Caco-2 (cell line): Measurements from ENCODE around the gene RPL35. TPM values are rescaled to one million over a fixed set of nuclear protein-coding genes. Genes with fewer than 3 reads are reported as not detected.
A peak's percentile ranks its signal among the peaks of the same experiment; 100 is the strongest.

Experiments used
- Bru-seq: library from RNA; stranded (reverse); fragments of 400-500 nt; gene quantifications from one replicate; lab custom pipeline; 2021; lab: Mats Ljungman, UMichigan
- BruChase-seq, 2 experiments: library from RNA; stranded (reverse); fragments of 400-500 nt; gene quantifications; one replicate each; lab custom pipeline; 2021; lab: Mats Ljungman, UMichigan
- BruUV-seq: library from RNA; stranded (reverse); fragments of 400-500 nt; replicated peaks from 2 replicates; lab custom pipeline; 2021; lab: Mats Ljungman, UMichigan
- CTCF ChIA-PET: fragments of 300-600 bp; sonication (Branson Sonifier 250); formaldehyde crosslinking; loops from one replicate; lab custom pipeline; 2022; ENCODE audit warnings: antibody characterized with exemption; lab: Charles Lee
- POLR2A ChIA-PET: fragments of 300-600 bp; sonication (Branson Sonifier 250); formaldehyde crosslinking; loops from one replicate; lab custom pipeline; 2022; ENCODE audit warnings: antibody characterized with exemption; lab: Charles Lee
- DNase-seq, 2 experiments: peaks; one replicate each; pipeline versions ENCODE4 v3.0.0 to v3.0.0-alpha.2; 2020 to 2022
- H3K27me3 ChIP-seq: replicated peaks from 2 replicates; pipeline ENCODE4 v1.6.0; 2011; ENCODE audit warnings: low read length; ENCODE audit not compliant: control insufficient read depth, insufficient read depth
- H3K36me3 ChIP-seq: 2 replicates; pipeline ENCODE4 v1.5.1; 2011; ENCODE audit warnings: low read length; ENCODE audit not compliant: control insufficient read depth, insufficient read depth
- H3K4me1 ChIP-seq: fragments of 250-450 bp; sonication (Bioruptor Pico); 2 replicates; pipeline ENCODE4 v1.5.1; 2020; ENCODE audit warnings: mild to moderate bottlenecking
- H3K4me3 ChIP-seq: 2 replicates; pipeline ENCODE4 v1.5.1; 2011; ENCODE audit warnings: low read depth, mild to moderate bottlenecking, control low read depth, low read length
- H3K9me3 ChIP-seq: fragments of 250-450 bp; sonication (Bioruptor Pico); 2 replicates; pipeline ENCODE4 v1.5.1; 2020; ENCODE audit warnings: mild to moderate bottlenecking, moderate library complexity
- H3K27ac Mint-ChIP-seq: one replicate; pipeline ENCODE4 v1.8.0; 2022; ENCODE audit warnings: mixed read lengths; ENCODE audit not compliant: unreplicated experiment
- H3K27me3 Mint-ChIP-seq: one replicate; pipeline ENCODE4 v1.8.0; 2022; ENCODE audit warnings: mixed read lengths; ENCODE audit not compliant: insufficient read depth, unreplicated experiment
- H3K36me3 Mint-ChIP-seq: one replicate; pipeline ENCODE4 v1.8.0; 2022; ENCODE audit warnings: mild to moderate bottlenecking, mixed read lengths; ENCODE audit not compliant: insufficient read depth, unreplicated experiment
- H3K4me1 Mint-ChIP-seq: one replicate; pipeline ENCODE4 v1.8.0; 2022; ENCODE audit warnings: low read depth, mixed read lengths; ENCODE audit not compliant: unreplicated experiment
- H3K4me3 Mint-ChIP-seq: one replicate; pipeline ENCODE4 v1.8.0; 2022; ENCODE audit warnings: mild to moderate bottlenecking, moderate library complexity, mixed read lengths; ENCODE audit not compliant: unreplicated experiment
- H3K9me3 Mint-ChIP-seq: one replicate; pipeline ENCODE4 v1.8.0; 2022; ENCODE audit warnings: mixed read lengths; ENCODE audit not compliant: unreplicated experiment
- CTCF ChIP-seq, 2 experiments: fragments of 200-600 bp in 1 of 2; IDR thresholded peaks; 1 replicate in 1 of 2; 2 replicates in 1 of 2; pipeline versions ENCODE4 v1.5.1 to v1.8.0; 2011 to 2022; ENCODE audit warnings: antibody characterized with exemption in 1 of 2, control low read depth in 1 of 2, inconsistent platforms in 1 of 2, low read depth in 1 of 2, low read length in 1 of 2, mild to moderate bottlenecking in 1 of 2, moderate library complexity in 1 of 2; ENCODE audit not compliant: insufficient read depth in 1 of 2, severe bottlenecking in 1 of 2, unreplicated experiment in 1 of 2
- intact Hi-C: fragments of 100-400 bp; cut with micrococcal nuclease; formaldehyde crosslinking; loops from one replicate; pipeline ENCODE4 v1.10.0; 2022; ENCODE audit not compliant: unreplicated experiment
- long read RNA-seq: library from polyadenylated mRNA; stranded (forward); transcript quantifications from one replicate; pipeline ENCODE4 v2.0.0, GENCODE V29; 2022
- total RNA-seq: library from RNA; stranded (reverse); gene quantifications from 2 replicates; pipeline ENCODE4 v1.2.3, GENCODE V29; 2022

RPL35 gene
- 1,528 and 1,598 TPM in 2 replicates for total RNA-seq
- Bru-seq, nascent RNA: percentile 100 among the genes with signal in this experiment
- BruChase-seq, experiment 1, labeled RNA remaining after a 2-hour chase: percentile 99 among the genes with signal in this experiment
- percentile 99 among the genes with signal in this experiment for BruChase-seq, experiment 2, labeled RNA remaining after a 6-hour chase
- long read RNA-seq, transcript RPL35-201 (4 exons, 455 nt): major isoform, 819 of 912 reads
- long read RNA-seq, transcript RPL35-203 (3 exons, 785 nt): minor isoform, 77 of 912 reads
- long read RNA-seq, partial matches to known transcripts: 7 of 912 reads
- long read RNA-seq, other reads (novel, unspliced or antisense): 7 of 912 reads

DNA sequence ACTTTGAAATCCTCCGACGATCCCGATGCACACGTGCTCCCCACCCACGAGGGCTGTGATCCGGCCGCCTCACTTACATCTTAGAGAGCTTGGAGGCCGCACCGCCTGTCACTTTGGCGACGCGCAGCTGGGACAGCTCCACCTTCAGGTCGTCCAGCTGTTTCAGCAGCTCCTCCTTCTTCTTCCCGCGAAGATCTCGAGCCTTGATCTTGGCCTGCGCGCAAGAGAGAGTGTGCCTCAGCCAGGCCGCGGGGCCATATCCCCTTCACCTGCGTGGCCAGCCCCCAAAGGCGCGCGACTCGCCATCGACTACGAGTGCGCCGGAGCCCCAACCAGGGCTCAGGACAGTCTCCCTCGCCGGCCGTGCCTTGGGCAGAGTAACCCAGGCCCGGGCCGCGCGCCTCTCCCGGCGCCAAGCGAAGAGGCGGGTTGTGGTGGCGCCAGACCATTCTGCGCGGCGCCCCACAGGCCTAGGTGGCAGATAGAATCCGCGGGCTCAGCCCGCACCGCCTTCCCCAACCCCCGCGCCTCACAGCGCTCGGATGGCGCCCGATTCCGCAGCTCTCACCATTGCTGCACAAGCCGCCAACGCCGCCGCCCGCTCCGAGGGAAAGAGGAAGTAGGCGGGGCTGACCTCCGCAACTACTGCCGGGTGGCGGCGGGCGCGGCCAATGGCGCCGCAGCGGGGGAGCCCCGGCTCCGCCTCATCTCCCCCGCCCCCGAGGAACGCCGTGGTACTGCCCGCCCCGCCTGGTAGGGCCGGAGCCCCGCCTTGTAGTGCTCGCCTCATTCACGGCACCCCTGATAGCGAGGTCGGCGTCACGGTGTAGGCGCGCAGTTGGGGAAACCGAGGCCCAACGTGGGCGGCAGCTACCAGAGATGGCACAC is at the start of gene RPL35, which contains the start of gene ARPC5L:
Gene RPL35, minus strand, starts transcription at position 616 of the 888 bp plus-strand sequence. Its CDS starts 45 bp downstream, at position 571.
Gene ARPC5L, plus strand, starts transcription at position 789 of the 888 bp plus-strand sequence. CDS start 7,161 bp downstream, outside the sequence.
- Histone ChIP-seq H3K4me1 (peaks cover 10% of the 10 kb centered on the region; the same call in 1 of the 2 replicates), H3K36me3 (peaks cover 13% of the 10 kb centered on the region), H3K4me3 (peak within 1 kb of the TSS; percentile 85), H3K9me3 (no peaks in the 10 kb centered on the region), H3K27me3 (no peaks in the 10 kb centered on the region)
- H3K9me3 Mint-ChIP-seq: no peaks in the 10 kb centered on the region
- H3K36me3 Mint-ChIP-seq: peaks cover 66% of the 10 kb centered on the region
- peak within 1 kb of the TSS; percentile 85 for H3K4me3 Mint-ChIP-seq
- CTCF ChIA-PET: interaction anchor here (0.5 to 2.7 kb wide), 5 partner anchors 9 to 310 kb away, joined by 3 to 24 read pairs (median 12); partner anchors contain the start of genes NR6A1, SCAI and WDR38
- DNase-seq: peak; percentile 95 to 97
- H3K4me1 Mint-ChIP-seq: peaks cover 7% of the 10 kb centered on the region
- no peaks in the 10 kb centered on the region for H3K27me3 Mint-ChIP-seq
- peak within 1 kb of the TSS; percentile 95 for H3K27ac Mint-ChIP-seq
- POLR2A ChIA-PET: interaction anchor here (0.5 to 2.0 kb wide), 8 partner anchors 8 to 329 kb away, joined by 3 to 9 read pairs (median 4); partner anchors contain the start of genes NR6A1, PPP6C and WDR38
- intact Hi-C loops: loop anchor here (5.0 to 10.0 kb wide), 2 partner anchors 281 to 383 kb away; partner anchors contain the start of genes HSPA5 and SCAI
- peak in 1 of 2 experiments; percentile 30 for TF ChIP-seq CTCF (IDR thresholded peaks at IDR 0.05; ENCODE audit: insufficient read depth in 1 of 2, low read depth in 1 of 2, low read length in 1 of 2, severe bottlenecking in 1 of 2, unreplicated experiment in 1 of 2)
- no TSS peak for BruUV-seq

DNA sequence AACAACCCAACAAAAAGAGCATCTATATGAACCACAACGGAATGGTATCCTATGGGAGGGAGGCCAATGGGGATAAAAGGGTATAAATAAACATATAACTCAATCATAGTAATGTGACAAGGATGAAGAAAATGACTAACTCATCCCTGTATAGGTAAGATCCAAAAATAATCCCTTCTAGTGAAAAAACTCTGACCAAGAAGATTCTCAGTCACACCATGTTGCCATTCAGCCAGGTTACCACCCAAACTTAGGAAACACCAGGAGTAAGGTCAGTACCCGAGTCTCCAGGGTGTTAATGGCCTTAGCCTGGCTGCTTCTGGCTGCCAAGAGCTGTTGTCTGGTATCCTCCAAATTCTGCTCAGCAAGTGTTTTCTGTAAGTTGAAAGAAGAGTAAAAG is 46.3 kb upstream of the RPL35 start:
- H3K27ac Mint-ChIP-seq: no peak overlapping the region
- Histone ChIP-seq H3K4me1 (no peaks in the 10 kb centered on the region), H3K9me3 (no peaks in the 10 kb centered on the region), H3K4me3 (no peak overlapping the region), H3K27me3 (no peaks in the 10 kb centered on the region), H3K36me3 (no peaks in the 10 kb centered on the region; the same call in none of the 2 replicates)
- H3K9me3 Mint-ChIP-seq: no peaks in the 10 kb centered on the region
- BruUV-seq: no TSS peak
- peaks cover 11% of the 10 kb centered on the region for H3K4me1 Mint-ChIP-seq
- TF ChIP-seq CTCF (IDR thresholded peaks at IDR 0.05; ENCODE audit: insufficient read depth in 1 of 2, low read depth in 1 of 2, low read length in 1 of 2, severe bottlenecking in 1 of 2, unreplicated experiment in 1 of 2): no peak
- H3K27me3 Mint-ChIP-seq: no peaks in the 10 kb centered on the region
- POLR2A ChIA-PET: interaction anchor here (1.2 kb wide), 1 partner anchor 10 kb away, joined by 3 read pairs; no protein-coding TSS in a partner anchor
- no peak overlapping the region for H3K4me3 Mint-ChIP-seq
- peaks cover 19% of the 10 kb centered on the region for H3K36me3 Mint-ChIP-seq
- CTCF ChIA-PET: no interaction called here
- intact Hi-C loops: no loop called here
- DNase-seq: no peak
